Liver (tissue), 3 donors: ENCODE measurements around the gene NHS.

ENCODE experiments used
- HNF4A ChIP-seq, 2 donors: conservative IDR thresholded peaks; 2 replicates each; pipeline ENCODE4 v1.6.1; 2016; ENCODE audit warnings: antibody characterized with exemption in 2 of 2, mild to moderate bottlenecking in 2 of 2
- RXRA ChIP-seq, 2 donors: IDR thresholded peaks; 2 replicates each; pipeline ENCODE4 v1.6.1; 2017 to 2018; ENCODE audit warnings: antibody characterized with exemption in 2 of 2, mild to moderate bottlenecking in 1 of 2
- SP1 ChIP-seq: IDR thresholded peaks from 2 replicates; pipeline ENCODE4 v1.6.1; 2018; ENCODE audit warnings: antibody characterized with exemption, mild to moderate bottlenecking
- YY1 ChIP-seq: IDR thresholded peaks from 2 replicates; pipeline ENCODE4 v1.6.1; 2016; ENCODE audit warnings: antibody characterized with exemption, mild to moderate bottlenecking
- TF ChIP-seq, protein P1 (sequence below): fragments of 150-350 bp; IDR thresholded peaks from 2 replicates; pipeline ENCODE4 v1.5.1; 2017; ENCODE audit warnings: improper control_type of control experiment, low read depth, low read length; ENCODE audit not compliant: missing input control
- TF ChIP-seq, protein P2 (sequence below): IDR thresholded peaks from 2 replicates; pipeline ENCODE4 v1.6.1; 2016; ENCODE audit warnings: antibody characterized with exemption
- TF ChIP-seq, protein P3 (sequence below): IDR thresholded peaks from 2 replicates; pipeline ENCODE4 v1.6.1; 2016; ENCODE audit warnings: antibody characterized with exemption
- TF ChIP-seq, protein P4 (sequence below): IDR thresholded peaks from 2 replicates; pipeline ENCODE4 v1.6.1; 2016; ENCODE audit warnings: antibody characterized with exemption, mild to moderate bottlenecking
- donor health status: healthy.
- donor health status: healthy.

DNA sequence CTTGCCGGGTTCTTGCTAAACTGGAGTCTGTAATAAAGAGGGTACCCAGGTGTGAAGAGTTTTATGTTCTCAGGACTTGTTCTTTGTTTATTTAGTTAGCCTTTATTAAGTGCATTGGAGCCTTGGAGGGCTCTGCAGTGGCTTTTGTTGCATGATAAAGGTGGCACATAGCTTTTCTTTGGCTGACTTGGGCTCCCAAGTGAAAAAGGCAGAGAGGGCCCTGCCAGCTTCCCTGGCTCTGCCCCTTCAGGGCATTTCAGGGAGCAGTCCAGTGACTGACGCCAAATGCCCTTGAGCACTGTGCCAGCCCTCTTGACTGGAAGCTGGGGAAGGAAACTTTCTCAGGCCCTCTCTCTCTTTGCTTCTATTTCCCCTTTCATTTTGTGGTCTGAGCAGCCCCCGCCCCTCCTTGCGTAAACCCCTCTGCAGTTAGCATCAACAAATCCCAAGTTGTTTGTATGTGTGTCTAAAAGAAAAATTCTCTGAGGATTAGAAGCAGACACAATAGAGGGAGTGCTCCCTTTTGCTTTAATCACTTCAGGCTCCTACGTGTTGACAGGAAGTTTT lies 152.2 kb downstream of the NHS start:
- TF ChIP-seq, protein P1, sequence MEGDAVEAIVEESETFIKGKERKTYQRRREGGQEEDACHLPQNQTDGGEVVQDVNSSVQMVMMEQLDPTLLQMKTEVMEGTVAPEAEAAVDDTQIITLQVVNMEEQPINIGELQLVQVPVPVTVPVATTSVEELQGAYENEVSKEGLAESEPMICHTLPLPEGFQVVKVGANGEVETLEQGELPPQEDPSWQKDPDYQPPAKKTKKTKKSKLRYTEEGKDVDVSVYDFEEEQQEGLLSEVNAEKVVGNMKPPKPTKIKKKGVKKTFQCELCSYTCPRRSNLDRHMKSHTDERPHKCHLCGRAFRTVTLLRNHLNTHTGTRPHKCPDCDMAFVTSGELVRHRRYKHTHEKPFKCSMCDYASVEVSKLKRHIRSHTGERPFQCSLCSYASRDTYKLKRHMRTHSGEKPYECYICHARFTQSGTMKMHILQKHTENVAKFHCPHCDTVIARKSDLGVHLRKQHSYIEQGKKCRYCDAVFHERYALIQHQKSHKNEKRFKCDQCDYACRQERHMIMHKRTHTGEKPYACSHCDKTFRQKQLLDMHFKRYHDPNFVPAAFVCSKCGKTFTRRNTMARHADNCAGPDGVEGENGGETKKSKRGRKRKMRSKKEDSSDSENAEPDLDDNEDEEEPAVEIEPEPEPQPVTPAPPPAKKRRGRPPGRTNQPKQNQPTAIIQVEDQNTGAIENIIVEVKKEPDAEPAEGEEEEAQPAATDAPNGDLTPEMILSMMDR: no peak
- TF ChIP-seq, protein P2, sequence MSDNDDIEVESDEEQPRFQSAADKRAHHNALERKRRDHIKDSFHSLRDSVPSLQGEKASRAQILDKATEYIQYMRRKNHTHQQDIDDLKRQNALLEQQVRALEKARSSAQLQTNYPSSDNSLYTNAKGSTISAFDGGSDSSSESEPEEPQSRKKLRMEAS: no peak
- TF ChIP-seq HNF4A (conservative IDR thresholded peaks at IDR 0.05): no peak
- TF ChIP-seq, protein P3, sequence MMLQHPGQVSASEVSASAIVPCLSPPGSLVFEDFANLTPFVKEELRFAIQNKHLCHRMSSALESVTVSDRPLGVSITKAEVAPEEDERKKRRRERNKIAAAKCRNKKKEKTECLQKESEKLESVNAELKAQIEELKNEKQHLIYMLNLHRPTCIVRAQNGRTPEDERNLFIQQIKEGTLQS: no peak
- TF ChIP-seq, protein P4, sequence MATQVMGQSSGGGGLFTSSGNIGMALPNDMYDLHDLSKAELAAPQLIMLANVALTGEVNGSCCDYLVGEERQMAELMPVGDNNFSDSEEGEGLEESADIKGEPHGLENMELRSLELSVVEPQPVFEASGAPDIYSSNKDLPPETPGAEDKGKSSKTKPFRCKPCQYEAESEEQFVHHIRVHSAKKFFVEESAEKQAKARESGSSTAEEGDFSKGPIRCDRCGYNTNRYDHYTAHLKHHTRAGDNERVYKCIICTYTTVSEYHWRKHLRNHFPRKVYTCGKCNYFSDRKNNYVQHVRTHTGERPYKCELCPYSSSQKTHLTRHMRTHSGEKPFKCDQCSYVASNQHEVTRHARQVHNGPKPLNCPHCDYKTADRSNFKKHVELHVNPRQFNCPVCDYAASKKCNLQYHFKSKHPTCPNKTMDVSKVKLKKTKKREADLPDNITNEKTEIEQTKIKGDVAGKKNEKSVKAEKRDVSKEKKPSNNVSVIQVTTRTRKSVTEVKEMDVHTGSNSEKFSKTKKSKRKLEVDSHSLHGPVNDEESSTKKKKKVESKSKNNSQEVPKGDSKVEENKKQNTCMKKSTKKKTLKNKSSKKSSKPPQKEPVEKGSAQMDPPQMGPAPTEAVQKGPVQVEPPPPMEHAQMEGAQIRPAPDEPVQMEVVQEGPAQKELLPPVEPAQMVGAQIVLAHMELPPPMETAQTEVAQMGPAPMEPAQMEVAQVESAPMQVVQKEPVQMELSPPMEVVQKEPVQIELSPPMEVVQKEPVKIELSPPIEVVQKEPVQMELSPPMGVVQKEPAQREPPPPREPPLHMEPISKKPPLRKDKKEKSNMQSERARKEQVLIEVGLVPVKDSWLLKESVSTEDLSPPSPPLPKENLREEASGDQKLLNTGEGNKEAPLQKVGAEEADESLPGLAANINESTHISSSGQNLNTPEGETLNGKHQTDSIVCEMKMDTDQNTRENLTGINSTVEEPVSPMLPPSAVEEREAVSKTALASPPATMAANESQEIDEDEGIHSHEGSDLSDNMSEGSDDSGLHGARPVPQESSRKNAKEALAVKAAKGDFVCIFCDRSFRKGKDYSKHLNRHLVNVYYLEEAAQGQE: no peak
- TF ChIP-seq YY1: no peak
- TF ChIP-seq SP1: no peak
- no peak for TF ChIP-seq RXRA (IDR thresholded peaks at IDR 0.05)
